Small intestine (tissue), 7 donors: Measurements from ENCODE around the gene MTHFD1. TPM values are rescaled to one million over a fixed set of nuclear protein-coding genes. Genes with fewer than 3 reads are reported as not detected.

Source experiments
- DNase-seq, 2 donors: peaks; one replicate each; pipeline versions ENCODE4 v3.0.0 to v3.0.0-alpha.2; 2013
- FAIRE-seq: peaks from 2 replicates; lab custom pipeline; 2012; peaks lifted over from hg19 to GRCh38; lab: Jason Lieb, UNC
- H3K27ac ChIP-seq, 3 donors: one replicate each; pipeline ENCODE4 v1.5.1; 2013; ENCODE audit warnings: low read length in 2 of 3, mild to moderate bottlenecking in 2 of 3, control low read depth in 1 of 3, inconsistent platforms in 1 of 3, low read depth in 1 of 3, moderate library complexity in 1 of 3
- H3K27me3 ChIP-seq, 3 donors: one replicate each; pipeline ENCODE4 v1.6.1; 2013; ENCODE audit warnings: low read length in 3 of 3, inconsistent platforms in 1 of 3; ENCODE audit not compliant: control insufficient read depth in 3 of 3, insufficient read depth in 3 of 3
- H3K36me3 ChIP-seq, 3 donors: one replicate each; pipeline ENCODE4 v1.6.1; 2013; ENCODE audit warnings: low read length in 3 of 3, inconsistent platforms in 1 of 3, low read depth in 1 of 3, mild to moderate bottlenecking in 1 of 3, moderate library complexity in 1 of 3; ENCODE audit not compliant: control insufficient read depth in 3 of 3, insufficient read depth in 2 of 3
- H3K4me1 ChIP-seq, 3 donors: one replicate each; pipeline ENCODE4 v1.6.1; 2013; ENCODE audit warnings: low read length in 2 of 3, inconsistent platforms in 1 of 3, low read depth in 1 of 3, mild to moderate bottlenecking in 1 of 3, moderate library complexity in 1 of 3; ENCODE audit not compliant: control insufficient read depth in 3 of 3, insufficient read depth in 2 of 3
- H3K4me3 ChIP-seq, 3 donors: one replicate each; pipeline ENCODE4 v1.5.1; 2013; ENCODE audit warnings: low read length in 3 of 3, control low read depth in 1 of 3, inconsistent platforms in 1 of 3, low read depth in 1 of 3, mild to moderate bottlenecking in 1 of 3, moderate library complexity in 1 of 3
- H3K9me3 ChIP-seq, 2 donors: one replicate each; pipeline ENCODE4 v1.6.1; 2013; ENCODE audit warnings: low read depth in 1 of 2, low read length in 1 of 2; ENCODE audit not compliant: control insufficient read depth in 2 of 2, insufficient read depth in 1 of 2
- WGBS, 3 donors: extraction: QIAGEN DNeasy Blood & Tissue Kit; methylation state at CpG; one replicate each; pipeline ENCODE4 v1.1.7; 2013; 5-methylcytosine and 5-hydroxymethylcytosine counted together
- polyA plus RNA-seq, 4 donors: library from polyadenylated mRNA; stranded (reverse) in 3 of 4; unstranded in 1 of 4; fragments of 200-250 nt in 3 of 4; fragments of 120-200 nt in 1 of 4; gene quantifications; one replicate each; pipeline versions ENCODE4 v1.2.1 to v1.2.3, GENCODE V29; 2013
- donor health status: healthy with polysubstance abuse.
- donor health status: control.
- donor health status: control.
- donor health status: Bipolar disorder and iron deficiency.
- donor health status: healthy.

Gene MTHFD1
- polyA plus RNA-seq, 4 donors, result 12.4 to 62.2 (median 32.1) TPM

- FAIRE-seq, result no peak
- Histone ChIP-seq H3K4me1 (no peaks in the 10 kb centered on the region), H3K4me3 (no peak overlapping the region), H3K9me3 (no peaks in the 10 kb centered on the region), H3K27ac (no peak overlapping the region), H3K27me3 (no peaks in the 10 kb centered on the region), H3K36me3 (peaks cover 5 to 43% (median 7%) of the 10 kb centered on the region in 3 donors)
- WGBS, 3 donors, result 93 to 95% (median 94%) methylated on average over 6 of the region's 6 CpGs
- DNase-seq, result no peak
Observed at GRCh38 chr14:64423987-64424386, 35.8 kb downstream of the MTHFD1 start.

GRCh38 chr14:64434528-64434927 lies 46.4 kb downstream of the MTHFD1 start:
- Histone ChIP-seq H3K36me3 (peaks cover 1 to 25% (median 6%) of the 10 kb centered on the region in 3 donors), H3K27me3 (no peaks in the 10 kb centered on the region), H3K27ac (no peak overlapping the region), H3K9me3 (no peaks in the 10 kb centered on the region), H3K4me1 (peaks cover 0 to 14% (median 0%) of the 10 kb centered on the region in 3 donors), H3K4me3 (no peak overlapping the region)
- no peak for FAIRE-seq
- 83 to 87% (median 84%) methylated on average over 3 of the region's 3 CpGs for WGBS, 3 donors
- peak in 1 of 2 donors; percentile 26 for DNase-seq

DNA sequence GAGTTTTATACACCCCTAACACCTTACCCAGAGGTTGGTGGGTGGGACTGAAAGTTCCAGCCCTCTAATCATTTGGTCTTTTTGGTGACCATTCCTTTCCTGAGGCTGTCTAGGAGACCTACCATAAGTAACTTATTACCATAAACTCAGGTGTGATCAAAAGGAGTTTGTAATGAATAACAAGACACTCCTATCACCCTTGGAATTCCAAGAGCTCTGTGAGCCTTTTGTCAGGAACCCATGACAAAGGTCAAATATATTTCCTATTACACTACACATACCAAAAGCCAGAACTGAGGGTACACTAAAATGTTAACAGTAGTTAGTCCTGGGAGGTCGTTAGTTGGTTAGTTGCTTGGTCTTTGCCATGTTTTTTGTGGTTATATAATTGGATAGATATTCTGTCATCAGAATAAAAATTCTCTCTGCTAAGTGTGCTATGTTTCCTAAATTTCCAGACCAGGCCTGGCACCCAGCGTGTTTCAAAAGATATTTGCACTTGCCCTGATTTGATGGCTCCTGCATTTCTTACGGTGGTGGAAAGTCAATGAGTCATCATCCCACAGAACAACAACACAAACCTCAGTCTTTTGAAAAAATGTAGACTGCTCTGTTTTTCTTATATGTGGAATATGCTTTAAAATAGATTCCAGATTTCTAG lies 50.2 kb downstream of the MTHFD1 start:
- FAIRE-seq, result no peak
- H3K4me1 ChIP-seq, result peaks cover 0 to 14% (median 0%) of the 10 kb centered on the region in 3 donors
- DNase-seq, result peak; percentile 62 to 70
- H3K27me3 ChIP-seq, result no peaks in the 10 kb centered on the region
- peaks cover 0 to 28% (median 6%) of the 10 kb centered on the region in 3 donors for H3K36me3 ChIP-seq
- H3K9me3 ChIP-seq, result no peaks in the 10 kb centered on the region
- 33 to 53% (median 36%) methylated on average over 3 of the region's 3 CpGs for WGBS, 3 donors
- no peak overlapping the region for H3K4me3 ChIP-seq
- H3K27ac ChIP-seq, result peak overlapping the region in 1 of 3 donors; percentile 53

- FAIRE-seq (no peak), DNase-seq (no peak)
- Histone ChIP-seq H3K4me1 (peaks cover 0 to 14% (median 0%) of the 10 kb centered on the region in 3 donors), H3K27me3 (no peaks in the 10 kb centered on the region), H3K36me3 (peaks cover 0 to 31% (median 6%) of the 10 kb centered on the region in 3 donors), H3K9me3 (no peaks in the 10 kb centered on the region), H3K4me3 (no peak overlapping the region), H3K27ac (peak overlapping the region in 1 of 3 donors; percentile 53)
- WGBS, 3 donors, result 93 to 96% (median 96%) methylated on average over 6 of the region's 6 CpGs
Observed at GRCh38 chr14:64439141-64439540, 51.0 kb downstream of the MTHFD1 start.

DNA sequence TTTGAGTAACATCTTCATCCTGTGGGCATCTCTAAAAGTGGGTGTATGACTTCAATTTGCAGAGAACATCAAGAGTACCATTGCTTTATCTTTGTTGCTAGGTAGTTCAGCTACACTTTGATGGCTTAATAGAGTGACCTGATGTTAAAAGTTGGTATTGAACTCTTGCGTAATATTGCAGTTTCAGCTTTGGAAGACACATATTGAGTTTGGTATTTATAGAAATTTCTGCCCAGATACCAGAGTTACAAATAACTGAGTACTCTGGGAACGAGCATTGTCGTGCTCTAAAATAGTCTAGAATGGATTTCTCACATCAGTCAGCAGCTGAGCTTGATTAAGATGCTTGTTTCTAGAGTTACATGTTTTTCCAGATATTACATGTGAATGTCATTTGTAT lies 52.3 kb downstream of the MTHFD1 start:
- no peaks in the 10 kb centered on the region for H3K9me3 ChIP-seq
- FAIRE-seq, result no peak

GRCh38 chr14:64442300-64442988 lies 54.3 kb downstream of the MTHFD1 start:
- Histone ChIP-seq H3K36me3 (peaks cover 0 to 46% (median 3%) of the 10 kb centered on the region in 3 donors), H3K4me1 (peaks cover 0 to 14% (median 0%) of the 10 kb centered on the region in 3 donors), H3K27me3 (no peaks in the 10 kb centered on the region), H3K9me3 (no peaks in the 10 kb centered on the region), H3K4me3 (no peak overlapping the region), H3K27ac (no peak overlapping the region)
- 88 to 92% (median 92%) methylated on average over 17 of the region's 17 CpGs for WGBS, 3 donors
- no peak for DNase-seq
- no peak for FAIRE-seq

More for the DNA sequence above, 52.3 kb downstream of the MTHFD1 start:
- no peak for DNase-seq
- H3K27me3 ChIP-seq, result no peaks in the 10 kb centered on the region
- H3K36me3 ChIP-seq, result peaks cover 0 to 38% (median 6%) of the 10 kb centered on the region in 3 donors
- H3K4me3 ChIP-seq, result no peak overlapping the region
- H3K27ac ChIP-seq, result no peak overlapping the region
- 95 to 98% (median 95%) methylated on average over 3 of the region's 3 CpGs for WGBS, 3 donors
- peaks cover 0 to 14% (median 0%) of the 10 kb centered on the region in 3 donors for H3K4me1 ChIP-seq

DNA sequence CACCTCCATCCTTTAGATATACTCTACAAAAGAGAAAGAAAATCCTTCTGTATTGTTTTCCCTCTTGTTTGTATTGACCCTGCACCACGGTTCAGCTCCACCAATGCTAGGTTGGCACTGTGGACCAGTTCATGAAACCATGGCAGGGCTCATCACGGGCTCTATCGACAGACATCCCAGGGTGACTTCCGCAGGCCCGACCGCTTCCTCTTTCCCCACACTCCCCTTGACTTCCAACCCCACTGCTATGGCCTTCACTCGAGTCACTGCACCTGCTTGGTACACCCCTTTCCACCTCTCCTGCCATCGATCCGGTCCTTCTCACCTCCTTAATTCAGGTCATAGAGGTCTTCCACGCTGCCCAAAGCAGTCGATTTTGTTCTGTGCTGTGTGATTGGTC lies 56.0 kb downstream of the MTHFD1 start:
- peaks cover 0 to 45% (median 3%) of the 10 kb centered on the region in 3 donors for H3K36me3 ChIP-seq
- no peak overlapping the region for H3K4me3 ChIP-seq
- WGBS, 3 donors, result 87 to 97% (median 92%) methylated on average over 11 of the region's 11 CpGs
- H3K27me3 ChIP-seq, result no peaks in the 10 kb centered on the region
- no peaks in the 10 kb centered on the region for H3K9me3 ChIP-seq
- H3K27ac ChIP-seq, result no peak overlapping the region
- FAIRE-seq (no peak), DNase-seq (no peak)
- peaks cover 0 to 1% (median 0%) of the 10 kb centered on the region in 3 donors for H3K4me1 ChIP-seq

- Histone ChIP-seq H3K4me1 (no peaks in the 10 kb centered on the region), H3K27me3 (no peaks in the 10 kb centered on the region), H3K36me3 (peaks cover 0 to 47% (median 6%) of the 10 kb centered on the region in 3 donors), H3K4me3 (no peak overlapping the region), H3K9me3 (no peaks in the 10 kb centered on the region), H3K27ac (peak overlapping the region in 2 of 3 donors; percentile 30 to 79)
- DNase-seq, result peak in 1 of 2 donors; percentile 18
- 70 to 84% (median 75%) methylated on average over 7 of the region's 7 CpGs for WGBS, 3 donors
- no peak for FAIRE-seq
Observed at GRCh38 chr14:64444984-64445845, 57.1 kb downstream of the MTHFD1 start.
